Retina (tissue), 1 donor: ENCODE measurements around the gene SMTNL2.
"Not testable (repeated sequence)": the region's sequence is repeated elsewhere in the genome, so short reads cannot be mapped to it uniquely, and the experiment has no call there.

Experiments used
- DNase-seq: peaks from one replicate; pipeline ENCODE4 v3.0.0-alpha.2; 2016

The SMTNL2 gene

GRCh38 chr17:4560837-4561256, 23.5 kb upstream of the SMTNL2 start:
- no peak for DNase-seq

- no peak for DNase-seq
Measured at GRCh38 chr17:4562015-4562969, 22.0 kb upstream of the SMTNL2 start.

GRCh38 chr17:4565209-4566141, 18.9 kb upstream of the SMTNL2 start:
- peak; percentile 79 for DNase-seq

- peak; percentile 79 for DNase-seq
Measured at GRCh38 chr17:4566785-4567184, 17.5 kb upstream of the SMTNL2 start.

GRCh38 chr17:4569591-4569990, 14.7 kb upstream of the SMTNL2 start:
- DNase-seq: no peak

GRCh38 chr17:4572131-4572530, 12.2 kb upstream of the SMTNL2 start:
- DNase-seq: no peak

GRCh38 chr17:4573115-4573514, 11.2 kb upstream of the SMTNL2 start:
- no peak for DNase-seq

- DNase-seq: no peak
Measured at GRCh38 chr17:4573669-4574068, 10.7 kb upstream of the SMTNL2 start.

- no peak for DNase-seq
Measured at GRCh38 chr17:4574448-4575045, 9.8 kb upstream of the SMTNL2 start.

GRCh38 chr17:4576161-4576558, 8.2 kb upstream of the SMTNL2 start:
- DNase-seq: no peak

- peak; percentile 83 for DNase-seq
Measured at GRCh38 chr17:4576729-4577322, 7.5 kb upstream of the SMTNL2 start.

- no peak for DNase-seq
Measured at GRCh38 chr17:4577386-4577993, 6.8 kb upstream of the SMTNL2 start.

- DNase-seq: not testable (repeated sequence)
Measured at GRCh38 chr17:4578349-4578748, 6.0 kb upstream of the SMTNL2 start.

GRCh38 chr17:4579678-4580077, 4.7 kb upstream of the SMTNL2 start:
- DNase-seq: no peak

GRCh38 chr17:4580291-4580690, 4.0 kb upstream of the SMTNL2 start:
- DNase-seq: no peak

- DNase-seq: no peak
Measured at GRCh38 chr17:4582101-4582501, 2.2 kb upstream of the SMTNL2 start.

GRCh38 chr17:4582691-4583090, 1.6 kb upstream of the SMTNL2 start:
- DNase-seq: no peak

- no peak for DNase-seq
Measured at GRCh38 chr17:4583206-4583605, 1.1 kb upstream of the SMTNL2 start.

GRCh38 chr17:4583782-4584100, 588 bp upstream of the SMTNL2 start:
- DNase-seq: peak; percentile 83

- no peak for DNase-seq
Measured at GRCh38 chr17:4584917-4585637, 748 bp downstream of the SMTNL2 start.

- no peak for DNase-seq
Measured at GRCh38 chr17:4585638-4585994, 1.3 kb downstream of the SMTNL2 start.

GRCh38 chr17:4586043-4586442, 1.7 kb downstream of the SMTNL2 start:
- DNase-seq: no peak
